ENCODE measurements around the gene APOO.

APOO gene

GRCh38 chrX:23832721-23833120 is 75.0 kb downstream of the APOO start:
- TF ChIP-seq CTCF (conservative IDR thresholded peaks at IDR 0.05; ENCODE audit: low read depth, low read length), result no peak
- no peak for DNase-seq (ENCODE audit: low read depth)
- H3K4me3 ChIP-seq (ENCODE audit: low read length), result no peak overlapping the region

DNA sequence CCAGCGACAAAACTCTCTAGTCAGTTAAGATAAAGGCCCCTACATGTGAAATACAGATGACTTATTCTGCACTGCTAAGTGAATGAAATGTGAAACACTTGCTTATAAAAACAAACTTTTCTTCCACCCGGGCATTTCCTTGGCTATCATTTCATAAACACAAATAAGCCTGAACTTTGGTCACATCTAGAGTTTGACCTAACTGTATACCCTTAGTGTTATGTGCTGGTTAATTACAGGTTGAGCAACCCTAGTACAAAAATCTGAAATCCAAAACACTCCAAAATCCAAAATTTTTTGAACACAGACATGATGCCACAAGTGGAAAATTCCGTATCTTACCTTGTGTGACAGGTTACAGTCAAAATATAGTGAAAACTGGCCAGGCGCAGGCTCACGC is 78.9 kb downstream of the APOO start:
- no peak for TF ChIP-seq CTCF (conservative IDR thresholded peaks at IDR 0.05; ENCODE audit: low read depth, low read length)
- no peak overlapping the region for H3K4me3 ChIP-seq (ENCODE audit: low read length)
- DNase-seq (ENCODE audit: low read depth), result no peak

DNA sequence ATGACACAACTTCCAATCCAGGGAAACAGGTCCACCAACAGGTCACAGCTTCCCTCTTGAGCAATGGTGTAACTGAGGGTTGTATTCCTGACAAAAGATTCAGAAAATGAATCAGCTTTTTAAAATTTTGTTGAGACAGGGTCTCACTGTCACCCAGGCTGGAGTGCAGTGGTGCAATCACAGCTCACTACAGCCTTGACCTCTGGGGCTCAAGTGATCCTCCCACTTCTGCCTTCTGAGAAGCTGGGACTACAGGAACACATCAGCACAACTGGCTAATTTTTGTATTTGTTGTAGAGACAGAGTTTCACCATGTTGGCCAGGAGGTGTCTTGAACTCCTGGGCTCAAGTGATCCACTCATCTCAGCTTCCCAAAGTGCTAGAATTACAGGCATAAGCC is 81.1 kb downstream of the APOO start:
- no peak for TF ChIP-seq CTCF (conservative IDR thresholded peaks at IDR 0.05; ENCODE audit: low read depth, low read length)
- DNase-seq (ENCODE audit: low read depth), result no peak
- H3K4me3 ChIP-seq (ENCODE audit: low read length), result no peak overlapping the region

DNA sequence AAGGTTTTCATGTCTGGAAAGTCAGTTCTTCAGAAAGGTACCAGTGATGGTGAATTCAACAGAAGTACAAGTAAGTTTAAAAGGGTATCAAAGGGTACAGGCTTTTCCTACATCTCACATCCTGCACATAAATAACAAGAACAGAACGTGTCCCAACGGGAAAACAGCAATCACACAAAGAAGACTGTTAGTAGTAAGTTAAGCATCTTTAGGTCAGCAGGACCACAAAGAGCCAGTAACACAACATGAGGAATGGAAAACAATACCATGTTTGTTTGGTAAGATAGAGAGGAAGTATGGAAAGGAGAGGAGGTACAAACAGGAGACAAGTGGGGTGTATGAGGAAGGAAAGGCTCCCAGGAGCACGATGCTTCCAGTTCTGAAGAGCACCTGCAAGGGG is 81.5 kb downstream of the APOO start:
- no peak for TF ChIP-seq CTCF (conservative IDR thresholded peaks at IDR 0.05; ENCODE audit: low read depth, low read length)
- DNase-seq (ENCODE audit: low read depth), result no peak
- H3K4me3 ChIP-seq (ENCODE audit: low read length), result no peak overlapping the region

GRCh38 chrX:23825675-23826074 is 82.1 kb downstream of the APOO start:
- H3K4me3 ChIP-seq (ENCODE audit: low read length), result no peak overlapping the region
- no peak for DNase-seq (ENCODE audit: low read depth)
- no peak for TF ChIP-seq CTCF (conservative IDR thresholded peaks at IDR 0.05; ENCODE audit: low read depth, low read length)

DNA sequence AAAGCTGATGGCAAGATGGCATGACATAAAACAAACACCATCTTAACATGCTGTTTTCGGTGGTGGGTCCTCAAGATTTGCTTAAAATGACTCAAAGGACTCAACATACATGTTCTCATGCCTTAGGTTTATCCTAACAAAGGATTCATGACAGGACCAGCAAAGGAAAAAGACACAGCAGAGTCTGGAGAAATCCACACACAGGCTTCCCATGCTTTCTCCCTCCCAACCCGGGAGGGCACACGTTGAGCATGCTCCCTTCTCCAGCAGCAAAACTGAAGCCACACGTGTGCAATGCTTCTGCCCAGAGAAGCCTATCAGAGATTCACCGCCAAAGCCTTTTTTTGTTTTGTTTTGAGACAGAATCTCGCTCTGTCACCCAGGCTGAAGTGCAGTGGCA is 84.9 kb downstream of the APOO start:
- DNase-seq (ENCODE audit: low read depth), result no peak
- no peak overlapping the region for H3K4me3 ChIP-seq (ENCODE audit: low read length)
- no peak for TF ChIP-seq CTCF (conservative IDR thresholded peaks at IDR 0.05; ENCODE audit: low read depth, low read length)

DNA sequence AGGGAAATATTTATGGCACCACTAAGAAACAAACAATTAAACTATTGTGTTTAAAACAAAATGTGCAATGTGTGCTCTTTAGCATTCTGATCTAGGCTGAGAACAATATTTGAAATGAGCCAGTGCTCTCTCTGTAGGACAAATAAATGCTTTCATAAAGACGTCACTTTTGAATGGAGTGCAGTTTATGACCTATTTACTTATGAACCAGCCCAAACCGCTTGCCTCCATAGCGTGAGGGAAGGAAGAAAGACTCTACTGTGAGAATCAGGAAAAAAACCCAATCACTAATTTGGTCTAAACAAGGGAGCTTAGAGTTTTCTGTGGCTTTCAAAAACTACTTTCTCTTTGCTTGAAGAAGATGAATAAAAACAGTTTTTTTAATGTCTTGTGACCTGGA is 85.3 kb downstream of the APOO start:
- H3K4me3 ChIP-seq (ENCODE audit: low read length), result no peak overlapping the region
- no peak for TF ChIP-seq CTCF (conservative IDR thresholded peaks at IDR 0.05; ENCODE audit: low read depth, low read length)
- no peak for DNase-seq (ENCODE audit: low read depth)

All from retinal pigment epithelial cell (primary cell).